ENCODE results near the gene NAV1. TPM values are rescaled to one million over a fixed set of nuclear protein-coding genes. Genes with fewer than 3 reads are reported as not detected.
A peak's percentile ranks its signal among the peaks of the same experiment; 100 is the strongest.

Gene NAV1
- total RNA-seq, 1 donor from 2014 or later = 101 TPM

DNA sequence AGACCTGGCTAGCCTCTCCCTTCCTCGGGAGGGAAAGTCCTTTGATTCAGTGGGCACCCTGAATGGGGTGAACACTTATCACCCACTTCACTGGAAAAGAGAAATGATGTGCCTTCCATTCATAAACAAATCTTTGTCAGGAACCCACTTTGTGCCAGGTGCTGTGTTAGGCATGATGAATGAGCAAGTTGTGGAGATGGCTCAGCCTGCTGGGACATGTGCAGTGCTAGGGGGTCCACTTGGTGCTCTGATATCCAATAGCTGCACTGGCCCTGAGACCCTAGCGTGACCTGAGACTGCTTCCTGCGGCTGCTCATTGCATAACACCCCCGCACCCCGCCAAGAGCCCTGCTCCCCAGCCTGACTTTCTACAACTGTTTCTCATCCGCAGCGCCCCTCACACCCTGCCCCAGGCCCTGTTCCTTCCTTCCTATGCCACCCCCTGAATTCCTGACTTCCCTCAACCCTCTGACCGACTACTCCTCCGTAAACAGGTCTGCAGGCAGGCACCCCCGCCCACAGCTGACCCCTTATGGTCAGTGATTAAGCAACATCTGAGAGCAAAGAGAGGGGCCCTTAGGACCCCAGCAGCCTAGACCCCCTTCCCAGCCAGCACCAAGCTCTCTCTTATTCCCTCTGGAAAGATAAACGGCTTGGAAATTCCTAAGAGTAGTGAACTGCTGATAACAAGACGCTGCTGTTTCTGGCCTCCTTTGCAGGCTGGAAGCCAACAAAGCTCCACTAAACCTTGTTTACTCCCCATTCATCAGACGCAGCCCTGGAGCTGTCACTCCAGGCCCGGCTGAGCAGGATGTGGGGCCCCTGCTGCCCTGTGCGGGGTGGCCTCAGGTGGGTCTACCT lies 44.9 kb upstream of the NAV1 start:
- no peaks in the 10 kb centered on the region for H3K9me3 Mint-ChIP-seq (ENCODE audit: unreplicated experiment)
- DNase-seq (ENCODE audit: low spot score) = no peak
- no peak for TF ChIP-seq CTCF (IDR thresholded peaks at IDR 0.05; ENCODE audit: unreplicated experiment)
- peaks cover 44% of the 10 kb centered on the region for H3K4me1 Mint-ChIP-seq (ENCODE audit: unreplicated experiment)
- peaks cover 12% of the 10 kb centered on the region for H3K27me3 Mint-ChIP-seq (ENCODE audit: unreplicated experiment)
- H3K4me3 Mint-ChIP-seq (ENCODE audit: unreplicated experiment) = peak overlapping the region; percentile 53
- H3K27ac Mint-ChIP-seq (ENCODE audit: unreplicated experiment) = no peak overlapping the region
- H3K36me3 Mint-ChIP-seq (ENCODE audit: low read depth, unreplicated experiment) = peaks cover 36% of the 10 kb centered on the region

DNA sequence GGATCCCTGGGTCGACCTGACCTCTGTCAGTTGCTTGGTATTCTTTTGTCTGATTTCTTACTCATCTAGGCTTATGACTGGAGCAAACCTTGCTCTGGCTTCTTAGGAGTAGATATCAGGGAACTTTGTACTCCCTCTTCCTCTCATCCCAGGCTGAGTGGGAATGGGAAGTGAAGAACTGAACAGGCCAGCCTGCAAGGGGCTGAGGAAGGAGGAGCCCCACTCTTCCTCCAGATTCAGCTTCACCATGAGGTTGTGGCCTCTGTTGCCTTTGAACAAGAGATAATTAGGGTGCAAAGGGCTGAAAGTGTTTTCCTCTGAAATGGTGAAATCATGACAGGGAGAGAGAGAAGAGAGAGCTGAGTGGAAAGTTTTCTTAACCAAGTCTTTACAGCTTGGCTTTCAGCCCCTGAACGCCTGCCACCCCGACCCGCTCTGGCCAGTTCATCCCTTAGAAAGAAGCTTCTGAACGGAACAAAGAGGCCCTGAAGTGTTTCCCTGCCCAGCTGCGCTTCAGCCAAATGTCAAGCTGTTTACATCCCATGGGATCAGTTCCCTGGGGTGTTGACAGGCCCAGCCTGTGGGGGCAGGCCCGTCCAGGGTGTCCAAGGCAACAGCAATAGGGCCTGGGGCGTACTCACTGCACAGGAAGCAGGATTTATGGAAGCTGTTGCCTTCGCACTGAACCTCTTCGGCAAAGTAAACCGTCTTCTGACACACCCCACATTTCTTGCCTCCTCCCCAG lies 43.2 kb upstream of the NAV1 start:
- no peak for DNase-seq (ENCODE audit: low spot score)

GRCh38 chr1:201496296-201496690 lies 42.6 kb upstream of the NAV1 start:
- TF ChIP-seq CTCF (IDR thresholded peaks at IDR 0.05; ENCODE audit: unreplicated experiment) = no peak
- Mint-ChIP-seq H3K4me3 (ENCODE audit: unreplicated experiment) (peak overlapping the region; percentile 47), H3K27me3 (ENCODE audit: unreplicated experiment) (peaks cover 11% of the 10 kb centered on the region), H3K9me3 (ENCODE audit: unreplicated experiment) (no peaks in the 10 kb centered on the region), H3K27ac (ENCODE audit: unreplicated experiment) (no peak overlapping the region), H3K4me1 (ENCODE audit: unreplicated experiment) (peaks cover 40% of the 10 kb centered on the region), H3K36me3 (ENCODE audit: low read depth, unreplicated experiment) (peaks cover 33% of the 10 kb centered on the region)
- DNase-seq (ENCODE audit: low spot score) = no peak

More for the DNA sequence above, 43.2 kb upstream of the NAV1 start:
- H3K27me3 Mint-ChIP-seq (ENCODE audit: unreplicated experiment) = peaks cover 11% of the 10 kb centered on the region
- no peaks in the 10 kb centered on the region for H3K9me3 Mint-ChIP-seq (ENCODE audit: unreplicated experiment)
- peaks cover 33% of the 10 kb centered on the region for H3K36me3 Mint-ChIP-seq (ENCODE audit: low read depth, unreplicated experiment)
- no peak overlapping the region for H3K4me3 Mint-ChIP-seq (ENCODE audit: unreplicated experiment)
- H3K27ac Mint-ChIP-seq (ENCODE audit: unreplicated experiment) = no peak overlapping the region
- no peak for TF ChIP-seq CTCF (IDR thresholded peaks at IDR 0.05; ENCODE audit: unreplicated experiment)
- H3K4me1 Mint-ChIP-seq (ENCODE audit: unreplicated experiment) = peaks cover 40% of the 10 kb centered on the region

- Mint-ChIP-seq H3K9me3 (ENCODE audit: unreplicated experiment) (no peaks in the 10 kb centered on the region), H3K27ac (ENCODE audit: unreplicated experiment) (no peak overlapping the region), H3K4me3 (ENCODE audit: unreplicated experiment) (no peak overlapping the region), H3K36me3 (ENCODE audit: low read depth, unreplicated experiment) (peaks cover 33% of the 10 kb centered on the region), H3K27me3 (ENCODE audit: unreplicated experiment) (peaks cover 11% of the 10 kb centered on the region), H3K4me1 (ENCODE audit: unreplicated experiment) (peaks cover 40% of the 10 kb centered on the region)
- TF ChIP-seq CTCF (IDR thresholded peaks at IDR 0.05; ENCODE audit: unreplicated experiment) = no peak
- DNase-seq (ENCODE audit: low spot score) = no peak
Measured at GRCh38 chr1:201497935-201498509, 40.9 kb upstream of the NAV1 start.
